GM23338 (cell line): ENCODE measurements around the gene SMCR8. TPM values are rescaled to one million over a fixed set of nuclear protein-coding genes. Genes with fewer than 3 reads are reported as not detected.

Experiments
- ATAC-seq: fragments of 200-7000 bp; cut with Tn5 transposase; 3 replicates; pipeline ENCODE4 v1.9.1; 2020
- DNase-seq: peaks from one replicate; pipeline ENCODE4 v3.0.0-alpha.2; 2015; ENCODE audit warnings: low spot score
- H2AFZ ChIP-seq: fragments of 200-600 bp; sonication (generic); 2 replicates; pipeline ENCODE4 v1.8.0; 2016; ENCODE audit warnings: antibody characterized with exemption, mild to moderate bottlenecking, moderate library complexity
- H3F3A ChIP-seq: fragments of 200-600 bp; sonication (generic); replicated peaks from 2 replicates; pipeline ENCODE4 v1.8.0; 2017; ENCODE audit warnings: antibody characterized with exemption, mixed run types, low read depth
- H3K27ac ChIP-seq: fragments of 200-600 bp; sonication (generic); 2 replicates; pipeline ENCODE4 v1.6.1; 2016; ENCODE audit warnings: low read depth
- H3K27me3 ChIP-seq: fragments of 200-600 bp; sonication (generic); 2 replicates; pipeline ENCODE4 v1.8.0; 2016; ENCODE audit warnings: mild to moderate bottlenecking, mixed run types, moderate library complexity; ENCODE audit not compliant: insufficient read depth
- H3K36me3 ChIP-seq: fragments of 200-600 bp; sonication (generic); 2 replicates; pipeline ENCODE4 v1.8.0; 2016; ENCODE audit warnings: mild to moderate bottlenecking; ENCODE audit not compliant: insufficient read depth
- H3K4me1 ChIP-seq: fragments of 200-600 bp; sonication (generic); 2 replicates; pipeline ENCODE4 v1.8.0; 2016; ENCODE audit warnings: mild to moderate bottlenecking, moderate library complexity; ENCODE audit not compliant: insufficient read depth
- H3K4me2 ChIP-seq: fragments of 200-600 bp; sonication (generic); 2 replicates; pipeline ENCODE4 v1.7.1; 2017; ENCODE audit warnings: mixed run types
- H3K4me3 ChIP-seq: fragments of 200-600 bp; sonication (generic); 2 replicates; pipeline ENCODE4 v1.6.1; 2016; ENCODE audit warnings: mixed run types
- H3K79me2 ChIP-seq: fragments of 200-600 bp; sonication (generic); replicated peaks from 2 replicates; pipeline ENCODE4 v1.8.0; 2017; ENCODE audit warnings: mild to moderate bottlenecking; ENCODE audit not compliant: insufficient read depth
- H3K9me2 ChIP-seq: fragments of 200-600 bp; sonication (generic); 2 replicates; pipeline ENCODE4 v1.8.0; 2017; ENCODE audit not compliant: insufficient read depth
- H4K20me1 ChIP-seq: fragments of 200-600 bp; sonication (generic); replicated peaks from 2 replicates; pipeline ENCODE4 v1.8.0; 2017; ENCODE audit warnings: mild to moderate bottlenecking; ENCODE audit not compliant: insufficient read depth
- H3K27ac Mint-ChIP-seq: 2 replicates; pipeline ENCODE4 v1.8.0; 2020; ENCODE audit warnings: inconsistent platforms, mild to moderate bottlenecking, moderate library complexity, mixed read lengths
- H3K27me3 Mint-ChIP-seq: 3 replicates; pipeline ENCODE4 v1.8.0; 2022; ENCODE audit warnings: low read depth, mild to moderate bottlenecking, moderate library complexity, mixed read lengths, inconsistent platforms; ENCODE audit not compliant: insufficient read depth, poor library complexity
- H3K36me3 Mint-ChIP-seq: 3 replicates; pipeline ENCODE4 v1.8.0; 2021; ENCODE audit warnings: low read depth, mild to moderate bottlenecking, inconsistent platforms, moderate library complexity, mixed read lengths
- H3K4me1 Mint-ChIP-seq: 3 replicates; pipeline ENCODE4 v1.8.0; 2020; ENCODE audit warnings: mild to moderate bottlenecking, inconsistent platforms, mixed read lengths
- H3K4me3 Mint-ChIP-seq: 3 replicates; pipeline ENCODE4 v1.8.0; 2021; ENCODE audit warnings: moderate library complexity, mild to moderate bottlenecking, inconsistent platforms, mixed read lengths
- H3K9me3 Mint-ChIP-seq: 3 replicates; pipeline ENCODE4 v1.8.0; 2020; ENCODE audit warnings: moderate library complexity, mild to moderate bottlenecking, inconsistent platforms, mixed read lengths
- CREB1 ChIP-seq: fragments of 250-450 bp; sonication (Bioruptor Pico); IDR thresholded peaks from 2 replicates; pipeline ENCODE4 v1.5.0; 2020; ENCODE audit warnings: low read depth, mild to moderate bottlenecking, moderate library complexity
- CTCF ChIP-seq, 2 experiments: fragments of 200-600 bp in 1 of 2; sonication (generic) in 1 of 2; conservative IDR thresholded peaks; 2 replicates each; pipeline versions ENCODE4 v1.5.1 to v1.6.1; 2016 to 2017; ENCODE audit warnings: antibody characterized with exemption in 2 of 2, low read depth in 2 of 2, mild to moderate bottlenecking in 2 of 2, moderate library complexity in 1 of 2
- EZH2 ChIP-seq: fragments of 200-600 bp; sonication (generic); IDR thresholded peaks from one replicate; pipeline ENCODE4 v1.8.0; 2017; ENCODE audit warnings: antibody characterized with exemption, mild to moderate bottlenecking, low read depth; ENCODE audit not compliant: unreplicated experiment
- JUNB ChIP-seq: IDR thresholded peaks from one replicate; pipeline ENCODE4 v1.6.1; 2016; ENCODE audit warnings: antibody characterized with exemption; ENCODE audit not compliant: unreplicated experiment
- NANOG ChIP-seq: IDR thresholded peaks from 2 replicates; pipeline ENCODE4 v1.6.1; 2016; ENCODE audit warnings: antibody characterized with exemption, borderline replicate concordance
- POLR2AphosphoS5 ChIP-seq: IDR thresholded peaks from 2 replicates; pipeline ENCODE4 v1.6.1; 2016; ENCODE audit warnings: antibody characterized with exemption, low read depth
- STAT1 ChIP-seq: IDR thresholded peaks from one replicate; pipeline ENCODE4 v1.6.1; 2016; ENCODE audit warnings: antibody characterized with exemption; ENCODE audit not compliant: unreplicated experiment
- ZNF114 ChIP-seq: fragments of 250-450 bp; sonication (Bioruptor Pico); IDR thresholded peaks from 2 replicates; pipeline ENCODE4 v1.5.0; 2020; ENCODE audit warnings: mild to moderate bottlenecking, moderate library complexity
- ZNF331 ChIP-seq: fragments of 250-450 bp; sonication (Bioruptor Pico); IDR thresholded peaks from 2 replicates; pipeline ENCODE4 v1.5.0; 2020; ENCODE audit warnings: low read depth, mild to moderate bottlenecking, moderate library complexity
- ZNF462 ChIP-seq: fragments of 250-450 bp; sonication (Bioruptor Pico); IDR thresholded peaks from 2 replicates; pipeline ENCODE4 v1.5.0; 2020; ENCODE audit warnings: mild to moderate bottlenecking, moderate library complexity
- polyA plus RNA-seq: library from polyadenylated mRNA; unstranded; fragments of >200 nt; fragmentation: Nextera tagmentation; extraction: Ambion mirVana; gene quantifications from 2 replicates; pipeline ENCODE4 v1.2.1, GENCODE V29; 2016
- total RNA-seq: library from RNA; depleted of rRNA; stranded (reverse); fragments of >200 nt; shearing (Covaris generic); gene quantifications from 2 replicates; pipeline ENCODE4 v1.2.3, GENCODE V29; 2014
- TF ChIP-seq, protein P1 (sequence below): IDR thresholded peaks from one replicate; pipeline ENCODE4 v1.6.1; 2018; ENCODE audit warnings: antibody characterized with exemption; ENCODE audit not compliant: unreplicated experiment
- TF ChIP-seq, protein P2 (sequence below): IDR thresholded peaks from 2 replicates; pipeline ENCODE4 v1.6.1; 2016; ENCODE audit warnings: antibody characterized with exemption

Gene SMCR8
- total and polyA plus RNA-seq, 2 experiments from 2014 or later = 1.5 to 20.1 TPM

DNA sequence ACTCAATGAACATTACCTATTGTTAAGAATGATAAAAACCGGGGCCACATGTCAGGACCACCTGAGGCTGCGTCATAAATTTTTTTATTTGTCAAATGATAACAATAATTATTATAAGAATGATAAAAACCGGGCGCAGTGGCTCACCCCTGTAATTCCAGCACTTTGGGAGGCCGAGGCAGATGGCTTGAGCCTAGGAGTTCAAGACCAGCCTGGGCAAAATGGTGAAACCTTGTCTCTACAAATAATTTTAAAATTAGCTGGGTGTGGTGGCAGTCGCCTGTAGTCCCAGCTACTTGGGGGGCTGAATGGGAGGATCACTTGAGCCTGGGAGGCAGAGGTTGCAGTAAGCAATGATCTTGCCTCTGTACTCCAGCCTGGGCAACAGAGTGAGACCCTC, 49.1 kb downstream of the SMCR8 start (continued):
- no peak for TF ChIP-seq ZNF462 (CRISPR knock-in tag)
- no peak for TF ChIP-seq EZH2
- no peak for TF ChIP-seq JUNB

DNA sequence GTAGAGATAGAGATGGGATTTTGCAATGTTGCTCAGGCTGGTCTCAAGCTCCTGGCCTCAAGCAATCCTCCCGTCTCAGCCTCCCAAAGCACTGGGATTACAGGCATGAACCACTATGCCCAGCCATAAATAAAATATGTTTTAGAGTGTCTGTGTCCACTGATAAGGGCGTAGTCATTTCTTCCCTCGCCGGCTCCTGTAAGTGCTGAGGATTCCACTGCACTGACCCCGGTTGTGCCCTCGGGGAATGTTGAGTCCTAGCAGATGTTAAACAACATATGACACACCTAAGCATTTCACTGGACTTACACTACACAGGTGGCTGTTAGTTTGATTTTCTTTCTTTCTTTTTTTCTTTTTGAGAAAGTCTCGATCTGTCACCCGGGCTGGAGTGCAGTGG, 53.9 kb downstream of the SMCR8 start:
- Mint-ChIP-seq H3K36me3 (no peaks in the 10 kb centered on the region), H3K27me3 (peaks cover 3% of the 10 kb centered on the region), H3K27ac (no peak overlapping the region), H3K9me3 (no peaks in the 10 kb centered on the region), H3K4me1 (no peaks in the 10 kb centered on the region), H3K4me3 (no peak overlapping the region)
- Histone ChIP-seq H3K79me2 (no peaks in the 10 kb centered on the region), H3K36me3 (no peaks in the 10 kb centered on the region), H4K20me1 (no peaks in the 10 kb centered on the region), H3K9me2 (no peaks in the 10 kb centered on the region), H3K27ac (no peak overlapping the region), H3F3A (no peaks in the 10 kb centered on the region), H3K4me1 (peaks cover under 1% of the 10 kb centered on the region; the same call in 1 of the 2 replicates), H3K4me3 (no peak overlapping the region), H2AFZ (no peak overlapping the region), H3K27me3 (no peaks in the 10 kb centered on the region), H3K4me2 (no peak overlapping the region)
- DNase-seq (no peak), ATAC-seq (no peak)
- TF ChIP-seq STAT1 = no peak
- TF ChIP-seq, protein P1, sequence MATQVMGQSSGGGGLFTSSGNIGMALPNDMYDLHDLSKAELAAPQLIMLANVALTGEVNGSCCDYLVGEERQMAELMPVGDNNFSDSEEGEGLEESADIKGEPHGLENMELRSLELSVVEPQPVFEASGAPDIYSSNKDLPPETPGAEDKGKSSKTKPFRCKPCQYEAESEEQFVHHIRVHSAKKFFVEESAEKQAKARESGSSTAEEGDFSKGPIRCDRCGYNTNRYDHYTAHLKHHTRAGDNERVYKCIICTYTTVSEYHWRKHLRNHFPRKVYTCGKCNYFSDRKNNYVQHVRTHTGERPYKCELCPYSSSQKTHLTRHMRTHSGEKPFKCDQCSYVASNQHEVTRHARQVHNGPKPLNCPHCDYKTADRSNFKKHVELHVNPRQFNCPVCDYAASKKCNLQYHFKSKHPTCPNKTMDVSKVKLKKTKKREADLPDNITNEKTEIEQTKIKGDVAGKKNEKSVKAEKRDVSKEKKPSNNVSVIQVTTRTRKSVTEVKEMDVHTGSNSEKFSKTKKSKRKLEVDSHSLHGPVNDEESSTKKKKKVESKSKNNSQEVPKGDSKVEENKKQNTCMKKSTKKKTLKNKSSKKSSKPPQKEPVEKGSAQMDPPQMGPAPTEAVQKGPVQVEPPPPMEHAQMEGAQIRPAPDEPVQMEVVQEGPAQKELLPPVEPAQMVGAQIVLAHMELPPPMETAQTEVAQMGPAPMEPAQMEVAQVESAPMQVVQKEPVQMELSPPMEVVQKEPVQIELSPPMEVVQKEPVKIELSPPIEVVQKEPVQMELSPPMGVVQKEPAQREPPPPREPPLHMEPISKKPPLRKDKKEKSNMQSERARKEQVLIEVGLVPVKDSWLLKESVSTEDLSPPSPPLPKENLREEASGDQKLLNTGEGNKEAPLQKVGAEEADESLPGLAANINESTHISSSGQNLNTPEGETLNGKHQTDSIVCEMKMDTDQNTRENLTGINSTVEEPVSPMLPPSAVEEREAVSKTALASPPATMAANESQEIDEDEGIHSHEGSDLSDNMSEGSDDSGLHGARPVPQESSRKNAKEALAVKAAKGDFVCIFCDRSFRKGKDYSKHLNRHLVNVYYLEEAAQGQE = no peak
- no peak for TF ChIP-seq ZNF114 (CRISPR knock-in tag)
- TF ChIP-seq, protein P2, sequence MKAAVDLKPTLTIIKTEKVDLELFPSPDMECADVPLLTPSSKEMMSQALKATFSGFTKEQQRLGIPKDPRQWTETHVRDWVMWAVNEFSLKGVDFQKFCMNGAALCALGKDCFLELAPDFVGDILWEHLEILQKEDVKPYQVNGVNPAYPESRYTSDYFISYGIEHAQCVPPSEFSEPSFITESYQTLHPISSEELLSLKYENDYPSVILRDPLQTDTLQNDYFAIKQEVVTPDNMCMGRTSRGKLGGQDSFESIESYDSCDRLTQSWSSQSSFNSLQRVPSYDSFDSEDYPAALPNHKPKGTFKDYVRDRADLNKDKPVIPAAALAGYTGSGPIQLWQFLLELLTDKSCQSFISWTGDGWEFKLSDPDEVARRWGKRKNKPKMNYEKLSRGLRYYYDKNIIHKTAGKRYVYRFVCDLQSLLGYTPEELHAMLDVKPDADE = no peak
- no peak for TF ChIP-seq NANOG
- TF ChIP-seq CTCF (conservative IDR thresholded peaks at IDR 0.05; ENCODE audit: low read depth in 2 of 2) = no peak
- TF ChIP-seq ZNF331 (CRISPR knock-in tag) = no peak
- no peak for TF ChIP-seq CREB1 (CRISPR knock-in tag)
- no peak for TF ChIP-seq JUNB
- no peak for TF ChIP-seq POLR2AphosphoS5
